Embryonic facial prominence (tissue), 1 donor: ENCODE measurements around the gene FRAT2.
"Not testable (repeated sequence)": the region's sequence is repeated elsewhere in the genome, so short reads cannot be mapped to it uniquely, and the experiment has no call there.

Experiments
- DNase-seq: peaks from one replicate; pipeline ENCODE4 v3.0.0-alpha.2; 2016; ENCODE audit errors: extremely low spot score

Gene FRAT2

DNA sequence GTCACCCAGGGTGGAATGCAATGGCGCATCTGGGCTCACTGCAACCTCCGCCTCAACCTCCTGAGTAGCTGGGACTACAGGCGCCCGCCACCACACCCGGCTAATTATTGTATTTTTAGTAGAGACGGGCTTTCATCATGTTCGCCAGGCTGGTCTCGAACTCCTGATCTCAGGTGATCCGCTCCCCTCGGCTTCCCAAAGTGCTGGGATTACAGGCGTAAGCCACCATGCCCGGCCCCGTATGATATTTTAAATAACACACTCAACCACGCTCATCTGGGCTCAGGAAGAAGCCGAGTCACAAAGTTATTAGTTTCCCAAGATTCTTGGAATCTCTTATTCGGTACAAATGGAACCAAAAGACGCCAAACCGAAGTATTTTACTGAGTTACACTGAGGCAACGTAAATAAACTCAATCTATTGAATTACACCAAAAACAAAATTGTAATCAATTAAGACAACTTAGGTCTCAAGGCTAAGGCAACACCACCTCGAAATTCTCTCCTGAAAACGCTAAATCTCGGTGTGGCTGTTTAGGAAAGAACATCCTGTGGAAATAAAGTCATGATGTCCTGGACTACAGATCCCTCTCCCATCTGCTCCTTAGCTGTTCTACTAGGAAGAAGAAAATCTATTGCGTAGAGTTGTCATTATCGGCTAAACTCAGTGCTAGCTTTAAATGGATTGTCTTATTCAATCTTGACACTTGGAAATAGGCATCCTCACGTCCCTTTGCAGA, 43.0 kb downstream of the FRAT2 start:
- DNase-seq, result no peak

DNA sequence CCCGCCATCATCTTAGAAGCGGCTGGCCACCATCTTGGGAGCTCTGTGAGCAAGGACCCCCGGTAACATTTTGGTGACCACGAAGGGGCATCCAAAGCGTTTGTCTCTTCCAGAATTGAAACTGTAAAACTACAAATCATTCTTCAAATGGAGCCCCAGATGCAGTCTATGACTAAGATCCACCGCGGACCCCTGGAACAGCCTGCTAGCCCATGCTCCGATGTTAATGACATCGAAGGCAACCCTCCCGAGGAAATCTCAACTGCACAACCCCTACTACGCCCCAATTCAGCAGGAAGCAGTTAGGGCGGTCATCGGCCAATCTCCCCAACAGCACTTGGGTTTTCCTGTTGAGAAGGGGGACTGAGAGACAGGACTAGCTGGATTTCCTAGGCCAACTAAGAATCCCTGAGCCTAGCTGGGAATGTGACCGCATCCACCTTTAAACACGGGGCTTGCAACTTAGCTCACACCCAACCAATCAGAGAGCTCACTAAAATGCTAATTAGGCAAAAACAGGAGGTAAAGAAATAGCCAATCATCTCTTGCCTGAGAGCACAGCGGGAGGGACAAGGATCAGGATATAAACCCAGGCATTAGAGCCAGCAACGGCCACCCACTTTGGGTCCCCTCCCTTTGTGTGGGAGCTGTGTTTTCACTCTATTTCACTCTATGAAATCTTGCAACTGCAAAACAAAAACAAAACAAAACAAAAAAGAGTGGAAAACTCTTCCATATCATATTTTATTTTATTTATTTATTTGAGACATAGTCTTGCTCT, 43.8 kb downstream of the FRAT2 start:
- DNase-seq, result not testable (repeated sequence)

DNA sequence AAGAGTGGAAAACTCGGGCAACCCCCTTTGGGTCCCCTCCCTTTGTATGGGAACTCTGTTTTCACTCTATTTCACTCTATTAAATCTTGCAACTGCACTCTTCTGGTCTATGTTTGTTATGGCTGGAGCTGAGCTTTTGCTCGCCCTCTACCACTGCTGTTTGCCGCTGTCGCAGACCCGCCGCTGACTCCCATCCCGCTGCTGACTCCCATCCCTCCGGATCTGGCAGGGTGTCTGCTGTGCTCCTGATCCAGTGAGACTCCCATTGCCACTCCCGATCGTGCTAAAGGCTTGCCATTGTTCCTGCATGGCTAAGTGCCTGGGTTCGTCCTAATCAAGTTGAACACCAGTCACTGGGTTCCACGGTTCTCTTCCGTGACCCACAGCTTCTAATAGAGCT, 44.5 kb downstream of the FRAT2 start:
- not testable (repeated sequence) for DNase-seq
